HL-60/S4 treated with retinoic acid at 250 ng/mL for 4 days and 3 days (cell line): Measurements from ENCODE around the gene TNFRSF11A.

ENCODE experiments used
- in situ Hi-C: fragments of 300-500 bp; cut with MboI; formaldehyde crosslinking; loops from 2 replicates; pipeline ENCODE4 v1.7.0; 2022; ENCODE audit warnings: low sequenced_read_pairs

The TNFRSF11A gene

GRCh38 chr18:62407660-62408059 is 82.5 kb downstream of the TNFRSF11A start:
- in situ Hi-C loops = no loop called here

GRCh38 chr18:62409821-62410220 is 84.7 kb downstream of the TNFRSF11A start:
- in situ Hi-C loops = no loop called here

GRCh38 chr18:62412231-62412979 is 87.3 kb downstream of the TNFRSF11A start:
- in situ Hi-C loops = no loop called here

GRCh38 chr18:62413206-62413605 is 88.1 kb downstream of the TNFRSF11A start:
- in situ Hi-C loops = no loop called here

- in situ Hi-C loops = no loop called here
Measured at GRCh38 chr18:62418258-62418657, 93.1 kb downstream of the TNFRSF11A start.

- in situ Hi-C loops = no loop called here
Measured at GRCh38 chr18:62420151-62420512, 95.0 kb downstream of the TNFRSF11A start.

GRCh38 chr18:62420513-62421209 is 95.6 kb downstream of the TNFRSF11A start:
- in situ Hi-C loops = no loop called here

GRCh38 chr18:62425465-62426190 is 100.5 kb downstream of the TNFRSF11A start:
- in situ Hi-C loops = no loop called here

GRCh38 chr18:62426191-62426488 is 101.0 kb downstream of the TNFRSF11A start:
- in situ Hi-C loops = no loop called here

GRCh38 chr18:62432176-62432575 is 107.1 kb downstream of the TNFRSF11A start:
- in situ Hi-C loops = no loop called here

- in situ Hi-C loops = no loop called here
Measured at GRCh38 chr18:62434798-62435197, 109.7 kb downstream of the TNFRSF11A start.

- in situ Hi-C loops = no loop called here
Measured at GRCh38 chr18:62435435-62436031, 110.4 kb downstream of the TNFRSF11A start.

GRCh38 chr18:62436636-62437234 is 111.6 kb downstream of the TNFRSF11A start:
- in situ Hi-C loops = no loop called here

- in situ Hi-C loops = no loop called here
Measured at GRCh38 chr18:62437235-62438017, 112.3 kb downstream of the TNFRSF11A start.

GRCh38 chr18:62438018-62438329 is 112.9 kb downstream of the TNFRSF11A start:
- in situ Hi-C loops = no loop called here

- in situ Hi-C loops = no loop called here
Measured at GRCh38 chr18:62438402-62438801, 113.3 kb downstream of the TNFRSF11A start.

- in situ Hi-C loops = no loop called here
Measured at GRCh38 chr18:62438866-62439265, 113.8 kb downstream of the TNFRSF11A start.
